HL-60 (cell line): ENCODE data around the gene CPNE2.

ENCODE experiments used
- DNase-seq, 2 experiments: peaks; one replicate each; pipeline ENCODE4 v3.0.0-alpha.2; 2010 to 2020; ENCODE audit warnings: low read depth in 1 of 2, low spot score in 1 of 2
- H3K27ac ChIP-seq: fragments of 250-450 bp; sonication (Bioruptor Pico); replicated peaks from 2 replicates; pipeline ENCODE4 v1.5.1; 2020; ENCODE audit warnings: mild to moderate bottlenecking, moderate library complexity
- H3K27me3 ChIP-seq: fragments of 250-450 bp; sonication (Bioruptor Pico); 2 replicates; pipeline ENCODE4 v1.5.1; 2021; ENCODE audit warnings: mild to moderate bottlenecking, moderate library complexity; ENCODE audit not compliant: insufficient read depth, poor library complexity, severe bottlenecking
- H3K4me3 ChIP-seq: replicated peaks from 2 replicates; pipeline ENCODE4 v1.5.1; 2011; ENCODE audit warnings: mild to moderate bottlenecking, control low read depth, low read length; ENCODE audit not compliant: insufficient read depth
- GABPA ChIP-seq: IDR thresholded peaks from 2 replicates; pipeline ENCODE4 v1.6.1; 2012; ENCODE audit warnings: low read depth
- POLR2AphosphoS5 ChIP-seq: IDR thresholded peaks from 2 replicates; pipeline ENCODE4 v1.6.1; 2012; ENCODE audit warnings: low read depth
- SPI1 ChIP-seq: IDR thresholded peaks from 2 replicates; pipeline ENCODE4 v1.6.1; 2012; ENCODE audit warnings: low read depth, mild to moderate bottlenecking, borderline replicate concordance
- TF ChIP-seq, protein P1 (sequence below): IDR thresholded peaks from 2 replicates; pipeline ENCODE4 v1.6.1; 2012; ENCODE audit warnings: low read depth; ENCODE audit not compliant: insufficient replicate concordance
- TF ChIP-seq, protein P2 (sequence below): IDR thresholded peaks from one replicate; pipeline ENCODE4 v1.5.1; 2011; ENCODE audit warnings: low read length, control low read depth, inconsistent platforms; ENCODE audit not compliant: insufficient read depth

The CPNE2 gene

DNA sequence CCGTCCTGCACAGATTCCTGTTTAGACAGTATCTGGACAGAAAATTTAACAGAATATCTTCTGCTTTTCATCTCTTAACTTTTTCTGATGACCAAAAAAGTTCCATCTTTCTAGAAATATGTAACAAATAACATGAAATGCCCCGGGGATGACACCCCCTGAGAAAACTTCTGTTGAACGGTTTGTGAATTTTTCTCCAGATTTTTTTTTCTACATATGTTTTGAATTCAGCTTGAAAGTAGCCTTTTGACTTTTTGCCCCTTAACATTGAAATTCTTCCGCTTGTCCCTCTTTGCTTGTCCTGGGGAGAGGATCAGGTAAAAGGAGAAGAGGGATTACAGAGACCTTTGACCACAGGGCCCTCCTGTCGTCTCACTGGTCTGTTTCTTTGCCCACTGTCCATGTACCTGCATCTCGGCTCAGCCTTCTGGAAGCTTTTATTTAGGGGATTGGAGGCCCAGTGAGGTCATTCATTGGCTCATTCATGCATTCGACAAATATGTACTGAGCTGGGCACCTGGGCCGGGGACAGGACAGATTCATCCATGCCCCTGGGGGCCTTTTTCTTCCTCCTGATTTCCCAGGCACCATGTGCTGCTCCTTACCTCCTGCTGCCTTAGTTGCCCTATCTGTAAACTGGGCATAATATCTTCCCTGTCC lies 19.6 kb upstream of the CPNE2 start:
- TF ChIP-seq POLR2AphosphoS5, result no peak
- TF ChIP-seq, protein P1, sequence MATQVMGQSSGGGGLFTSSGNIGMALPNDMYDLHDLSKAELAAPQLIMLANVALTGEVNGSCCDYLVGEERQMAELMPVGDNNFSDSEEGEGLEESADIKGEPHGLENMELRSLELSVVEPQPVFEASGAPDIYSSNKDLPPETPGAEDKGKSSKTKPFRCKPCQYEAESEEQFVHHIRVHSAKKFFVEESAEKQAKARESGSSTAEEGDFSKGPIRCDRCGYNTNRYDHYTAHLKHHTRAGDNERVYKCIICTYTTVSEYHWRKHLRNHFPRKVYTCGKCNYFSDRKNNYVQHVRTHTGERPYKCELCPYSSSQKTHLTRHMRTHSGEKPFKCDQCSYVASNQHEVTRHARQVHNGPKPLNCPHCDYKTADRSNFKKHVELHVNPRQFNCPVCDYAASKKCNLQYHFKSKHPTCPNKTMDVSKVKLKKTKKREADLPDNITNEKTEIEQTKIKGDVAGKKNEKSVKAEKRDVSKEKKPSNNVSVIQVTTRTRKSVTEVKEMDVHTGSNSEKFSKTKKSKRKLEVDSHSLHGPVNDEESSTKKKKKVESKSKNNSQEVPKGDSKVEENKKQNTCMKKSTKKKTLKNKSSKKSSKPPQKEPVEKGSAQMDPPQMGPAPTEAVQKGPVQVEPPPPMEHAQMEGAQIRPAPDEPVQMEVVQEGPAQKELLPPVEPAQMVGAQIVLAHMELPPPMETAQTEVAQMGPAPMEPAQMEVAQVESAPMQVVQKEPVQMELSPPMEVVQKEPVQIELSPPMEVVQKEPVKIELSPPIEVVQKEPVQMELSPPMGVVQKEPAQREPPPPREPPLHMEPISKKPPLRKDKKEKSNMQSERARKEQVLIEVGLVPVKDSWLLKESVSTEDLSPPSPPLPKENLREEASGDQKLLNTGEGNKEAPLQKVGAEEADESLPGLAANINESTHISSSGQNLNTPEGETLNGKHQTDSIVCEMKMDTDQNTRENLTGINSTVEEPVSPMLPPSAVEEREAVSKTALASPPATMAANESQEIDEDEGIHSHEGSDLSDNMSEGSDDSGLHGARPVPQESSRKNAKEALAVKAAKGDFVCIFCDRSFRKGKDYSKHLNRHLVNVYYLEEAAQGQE, result no peak
- TF ChIP-seq SPI1, result no peak
- TF ChIP-seq, protein P2, sequence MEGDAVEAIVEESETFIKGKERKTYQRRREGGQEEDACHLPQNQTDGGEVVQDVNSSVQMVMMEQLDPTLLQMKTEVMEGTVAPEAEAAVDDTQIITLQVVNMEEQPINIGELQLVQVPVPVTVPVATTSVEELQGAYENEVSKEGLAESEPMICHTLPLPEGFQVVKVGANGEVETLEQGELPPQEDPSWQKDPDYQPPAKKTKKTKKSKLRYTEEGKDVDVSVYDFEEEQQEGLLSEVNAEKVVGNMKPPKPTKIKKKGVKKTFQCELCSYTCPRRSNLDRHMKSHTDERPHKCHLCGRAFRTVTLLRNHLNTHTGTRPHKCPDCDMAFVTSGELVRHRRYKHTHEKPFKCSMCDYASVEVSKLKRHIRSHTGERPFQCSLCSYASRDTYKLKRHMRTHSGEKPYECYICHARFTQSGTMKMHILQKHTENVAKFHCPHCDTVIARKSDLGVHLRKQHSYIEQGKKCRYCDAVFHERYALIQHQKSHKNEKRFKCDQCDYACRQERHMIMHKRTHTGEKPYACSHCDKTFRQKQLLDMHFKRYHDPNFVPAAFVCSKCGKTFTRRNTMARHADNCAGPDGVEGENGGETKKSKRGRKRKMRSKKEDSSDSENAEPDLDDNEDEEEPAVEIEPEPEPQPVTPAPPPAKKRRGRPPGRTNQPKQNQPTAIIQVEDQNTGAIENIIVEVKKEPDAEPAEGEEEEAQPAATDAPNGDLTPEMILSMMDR, result no peak
- no peak for TF ChIP-seq GABPA
- no peak overlapping the region for H3K4me3 ChIP-seq
- H3K27me3 ChIP-seq, result no peaks in the 10 kb centered on the region
- DNase-seq, result no peak
- H3K27ac ChIP-seq, result no peak overlapping the region

DNA sequence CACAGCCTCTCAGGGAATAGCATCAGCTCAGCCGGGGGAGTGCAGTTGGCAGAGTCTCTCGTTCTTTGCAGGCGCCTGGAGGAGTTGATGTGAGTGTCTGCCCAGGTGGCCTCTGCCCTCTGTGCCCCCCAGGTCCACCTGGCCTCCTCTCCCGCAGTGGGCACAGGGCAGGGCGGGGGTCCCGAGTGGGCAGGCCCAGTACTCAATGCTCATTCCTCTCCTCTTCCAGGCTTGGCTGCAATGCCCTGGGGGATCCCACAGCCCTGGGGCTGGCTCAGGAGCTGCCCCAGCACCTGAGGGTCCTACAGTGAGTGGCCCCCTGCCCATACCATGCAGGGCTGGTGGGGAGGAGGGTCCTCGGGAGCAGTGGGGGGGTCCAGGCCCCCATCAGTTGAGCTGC lies 14.7 kb upstream of the CPNE2 start:
- DNase-seq, result no peak
- H3K4me3 ChIP-seq, result no peak overlapping the region
- TF ChIP-seq, protein P2, result no peak
- TF ChIP-seq SPI1 (no peak), POLR2AphosphoS5 (no peak)
- no peaks in the 10 kb centered on the region for H3K27me3 ChIP-seq
- no peak overlapping the region for H3K27ac ChIP-seq

DNA sequence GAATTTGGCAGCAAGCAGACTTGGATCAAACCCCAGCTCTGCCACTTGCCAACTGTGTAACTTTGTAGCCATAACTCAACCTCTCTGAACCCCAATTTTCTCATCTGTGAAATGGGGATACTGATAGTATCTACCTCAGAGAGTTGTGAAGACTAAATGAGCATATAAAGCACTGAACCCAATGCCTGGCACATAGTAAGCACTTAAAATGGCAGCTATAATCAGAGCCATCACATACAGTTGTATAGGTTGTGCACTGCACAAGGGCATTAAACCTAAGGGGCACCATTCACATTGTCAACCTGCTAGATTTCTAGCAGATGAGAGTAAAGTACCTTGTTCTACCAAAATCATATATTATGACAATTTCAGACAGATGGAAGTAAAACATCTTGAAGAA lies 10.6 kb upstream of the CPNE2 start:
- no peak for TF ChIP-seq GABPA
- TF ChIP-seq, protein P2, result no peak
- TF ChIP-seq POLR2AphosphoS5, result no peak
- TF ChIP-seq, protein P1, result no peak
- no peak for TF ChIP-seq SPI1
- Histone ChIP-seq H3K27me3 (no peaks in the 10 kb centered on the region), H3K27ac (no peak overlapping the region), H3K4me3 (no peak overlapping the region)
- DNase-seq, result no peak

- no peak overlapping the region for H3K27ac ChIP-seq
- TF ChIP-seq GABPA (no peak), POLR2AphosphoS5 (0 out of 2 replicates have a peak, but pooled peaks have one; percentile 22)
- TF ChIP-seq, protein P2, result no peak
- TF ChIP-seq, protein P1, result no peak
- H3K4me3 ChIP-seq, result no peak overlapping the region
- DNase-seq, result no peak
- no peaks in the 10 kb centered on the region for H3K27me3 ChIP-seq
Measured at GRCh38 chr16:57082664-57083063, 9.7 kb upstream of the CPNE2 start.
